GM12891 (cell line): Measurements from ENCODE around the gene SLC46A1.

Experiments used
- PAX5 ChIP-seq: IDR thresholded peaks from 2 replicates; pipeline ENCODE4 v1.6.1; 2011; ENCODE audit warnings: low read length, moderate library complexity, mild to moderate bottlenecking; ENCODE audit not compliant: insufficient read depth, severe bottlenecking
- POLR2A ChIP-seq: IDR thresholded peaks from 2 replicates; pipeline ENCODE4 v1.6.1; 2011; ENCODE audit warnings: low read depth, low read length, control low read depth
- POLR2AphosphoS5 ChIP-seq: IDR thresholded peaks from 2 replicates; pipeline ENCODE4 v1.6.1; 2011; ENCODE audit warnings: low read depth, low read length, control low read depth
- POU2F2 ChIP-seq: IDR thresholded peaks from 2 replicates; pipeline ENCODE4 v1.6.1; 2011; ENCODE audit warnings: low read depth, mild to moderate bottlenecking, control low read depth, low read length, moderate library complexity
- SPI1 ChIP-seq: IDR thresholded peaks from 2 replicates; pipeline ENCODE4 v1.6.1; 2011; ENCODE audit warnings: low read depth, low read length, control low read depth
- TAF1 ChIP-seq: IDR thresholded peaks from 2 replicates; pipeline ENCODE4 v1.6.1; 2011; ENCODE audit warnings: low read depth, low read length, control low read depth

DNA sequence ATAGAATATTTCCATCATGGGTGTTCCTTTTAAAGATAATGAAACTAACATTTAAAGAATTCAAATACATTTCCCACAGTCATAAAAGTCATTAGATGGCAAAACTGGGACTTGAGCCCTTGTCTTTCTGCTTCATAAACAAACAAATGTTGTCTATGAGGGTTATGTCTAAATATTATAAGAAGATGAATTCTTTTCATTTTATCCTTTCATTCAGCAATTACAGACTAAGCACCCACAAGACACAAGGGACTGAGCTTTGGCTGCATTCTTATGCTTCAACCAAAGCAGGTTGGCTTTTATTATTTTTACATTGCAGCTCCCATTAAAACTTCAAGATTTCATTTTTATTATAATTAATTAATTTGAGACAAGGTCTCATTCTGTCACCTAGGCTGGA is 19.6 kb downstream of the SLC46A1 start:
- TF ChIP-seq POLR2A (no peak), SPI1 (no peak), PAX5 (no peak), POLR2AphosphoS5 (no peak), TAF1 (no peak), POU2F2 (no peak)
